ENCODE measurements around the gene GMNC. TPM values are rescaled to one million over a fixed set of nuclear protein-coding genes. Genes with fewer than 3 reads are reported as not detected.

Gene GMNC
- total RNA-seq, 4 donors from 2014 or later: not detected

- no peak for TF ChIP-seq CTCF (IDR thresholded peaks at IDR 0.05)
- ATAC-seq (ENCODE audit: low FRiP score) (no peak), DNase-seq (ENCODE audit: low spot score) (no peak)
Measured at GRCh38 chr3:190849607-190850006, 12.9 kb downstream of the GMNC start.

- DNase-seq (ENCODE audit: low spot score): no peak
- TF ChIP-seq CTCF (IDR thresholded peaks at IDR 0.05): no peak
- ATAC-seq (ENCODE audit: low FRiP score): no peak
Measured at GRCh38 chr3:190848870-190849269, 13.6 kb downstream of the GMNC start.

- DNase-seq (ENCODE audit: low spot score): no peak
- no peak for ATAC-seq (ENCODE audit: low FRiP score)
- no peak for TF ChIP-seq CTCF (IDR thresholded peaks at IDR 0.05)
Measured at GRCh38 chr3:190847436-190847835, 15.1 kb downstream of the GMNC start.

GRCh38 chr3:190840146-190840545 lies 22.3 kb downstream of the GMNC start:
- TF ChIP-seq CTCF (IDR thresholded peaks at IDR 0.05): no peak

GRCh38 chr3:190831225-190831624 lies 31.3 kb downstream of the GMNC start:
- no peak for ATAC-seq (ENCODE audit: low FRiP score)
- no peak for DNase-seq (ENCODE audit: low spot score)
- no peak for TF ChIP-seq CTCF (IDR thresholded peaks at IDR 0.05)

More at GRCh38 chr3:190840146-190840545, 22.3 kb downstream of the GMNC start:
- ATAC-seq (ENCODE audit: low FRiP score): no peak
- no peak for DNase-seq (ENCODE audit: low spot score)

- DNase-seq (ENCODE audit: low spot score): no peak
- ATAC-seq (ENCODE audit: low FRiP score): no peak
- TF ChIP-seq CTCF (IDR thresholded peaks at IDR 0.05): no peak
Measured at GRCh38 chr3:190830031-190830430, 32.5 kb downstream of the GMNC start.

- ATAC-seq (ENCODE audit: low FRiP score): no peak
- TF ChIP-seq CTCF (IDR thresholded peaks at IDR 0.05): no peak
- DNase-seq (ENCODE audit: low spot score): no peak
Measured at GRCh38 chr3:190826018-190826417, 36.5 kb downstream of the GMNC start.

Data from omental fat pad (tissue), 4 donors.